ENCODE results near the gene ZC3H6.
"Not testable (repeated sequence)": the region's sequence is repeated elsewhere in the genome, so short reads cannot be mapped to it uniquely, and the experiment has no call there.

ZC3H6 gene

DNA sequence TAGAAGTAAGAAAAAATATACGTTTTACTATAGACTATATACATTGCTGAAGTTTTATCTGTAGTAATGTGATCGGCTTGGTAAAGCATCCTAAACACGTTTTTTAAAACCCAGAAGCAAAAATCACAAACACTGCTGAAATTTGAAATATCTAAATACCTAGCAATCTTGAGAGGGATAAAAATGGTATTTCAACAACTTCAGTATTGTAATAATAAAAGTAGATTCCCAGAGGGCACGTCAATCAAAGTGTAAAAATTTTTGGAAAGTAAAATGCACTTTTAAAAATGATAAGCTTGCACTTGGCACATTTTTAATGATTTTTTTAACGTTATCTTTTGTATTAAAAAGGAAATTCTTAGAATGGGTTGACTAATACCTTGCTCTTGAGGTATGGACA, 1.6 kb downstream of the ZC3H6 start:
- DNase-seq = no peak

DNA sequence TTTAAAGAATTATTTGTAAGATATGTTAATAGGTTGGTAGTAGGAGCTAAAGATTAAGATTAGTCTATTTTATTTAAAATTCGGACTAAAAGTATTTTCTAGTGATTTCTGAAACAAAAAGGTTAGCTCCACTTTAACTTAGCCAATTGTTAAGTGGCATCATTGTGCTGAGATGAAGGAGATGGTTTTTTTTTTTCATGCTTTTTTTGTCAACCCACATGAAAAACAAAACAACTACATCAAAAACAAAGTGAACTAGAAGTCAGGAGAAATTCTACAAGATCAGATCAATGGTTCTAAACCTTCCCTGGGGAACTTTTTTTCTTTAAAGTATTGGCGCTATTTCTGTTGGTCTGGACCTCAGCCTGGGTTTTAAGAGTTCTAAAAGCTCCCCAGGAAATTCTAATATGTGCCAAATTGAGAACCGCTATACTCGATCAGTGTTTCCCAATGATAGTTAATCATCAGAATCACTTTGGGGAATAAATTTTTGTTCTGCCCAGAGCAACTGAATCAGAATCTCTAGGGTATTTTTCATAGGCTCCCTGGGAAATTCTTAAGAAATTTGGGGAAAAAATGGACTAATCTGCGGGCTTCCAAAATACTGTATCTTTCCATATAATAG, 2.3 kb downstream of the ZC3H6 start:
- DNase-seq = no peak

DNA sequence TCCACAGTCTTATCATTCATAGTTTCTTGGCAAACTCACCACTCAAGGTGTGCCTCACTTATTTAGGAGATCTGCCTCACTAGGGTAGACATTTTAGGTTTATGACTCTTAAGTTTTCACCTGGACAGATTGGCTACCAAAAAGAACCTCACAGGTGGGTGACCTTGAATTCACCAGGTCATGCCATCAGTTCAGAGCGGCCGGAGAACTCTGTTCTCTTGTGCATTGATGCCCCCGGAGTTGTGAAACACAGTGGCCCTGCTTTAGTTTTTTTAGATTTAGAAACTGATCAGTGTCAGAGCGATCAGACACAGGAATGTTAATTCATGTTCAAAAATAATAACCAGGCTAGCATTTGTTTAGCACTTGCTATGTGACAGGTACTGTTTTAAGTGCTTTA, 6.7 kb downstream of the ZC3H6 start:
- not testable (repeated sequence) for DNase-seq

DNA sequence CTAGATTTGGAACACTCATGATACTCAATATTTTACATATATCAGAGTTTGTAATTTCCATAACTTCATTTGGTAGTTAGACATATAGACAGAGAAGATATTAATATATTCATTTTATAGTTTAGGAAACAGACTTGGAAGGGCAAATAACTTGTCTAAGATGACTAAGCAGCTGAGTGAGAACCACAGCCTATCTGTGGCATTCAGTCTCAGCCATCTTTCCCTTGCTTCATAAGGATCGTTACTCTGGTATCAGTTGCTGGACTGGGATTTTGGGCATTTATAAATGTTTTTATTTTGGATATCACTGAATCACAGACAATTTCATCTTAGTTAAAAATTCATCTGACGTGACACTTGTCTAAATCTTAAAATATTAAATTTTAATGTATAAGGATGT, 8.1 kb downstream of the ZC3H6 start:
- DNase-seq = not testable (repeated sequence)

DNA sequence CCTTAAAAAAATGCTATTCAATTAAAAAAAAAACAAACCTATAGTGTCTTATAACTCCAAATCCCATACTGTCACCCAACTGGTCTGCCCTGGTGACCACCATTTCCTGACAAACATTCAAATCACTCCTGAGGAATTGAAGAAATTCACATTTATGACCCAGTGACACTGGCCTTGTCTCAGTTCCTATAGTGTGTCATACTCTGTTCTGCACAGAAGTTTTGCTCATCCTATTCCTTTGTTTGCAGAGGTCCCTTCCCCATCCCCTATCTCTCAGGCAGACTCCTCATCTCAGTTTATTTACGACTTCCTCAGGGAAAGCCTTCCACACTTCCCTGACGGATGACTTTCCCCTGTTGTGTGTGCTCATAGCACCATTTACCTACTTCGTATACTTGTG, 14.7 kb downstream of the ZC3H6 start:
- DNase-seq = no peak

DNA sequence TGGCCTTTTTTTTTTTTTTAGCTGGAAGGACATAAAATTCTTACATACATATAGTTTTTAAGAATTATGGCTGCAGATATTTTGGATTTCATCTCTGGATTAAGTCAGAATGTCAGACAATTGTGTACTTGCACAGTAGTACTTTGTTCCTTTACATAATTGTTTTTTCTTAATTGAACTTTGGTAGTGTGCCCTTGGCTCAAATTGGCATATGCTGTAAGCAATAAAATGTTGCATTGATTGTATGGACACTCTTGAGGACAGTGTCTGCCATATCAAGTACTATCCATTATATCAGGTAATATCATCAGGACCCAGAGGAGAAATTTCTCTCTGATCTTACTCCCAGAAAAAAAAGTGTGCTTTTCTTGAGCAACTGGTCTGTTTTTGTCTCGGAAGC, 15.3 kb downstream of the ZC3H6 start:
- no peak for DNase-seq

DNA sequence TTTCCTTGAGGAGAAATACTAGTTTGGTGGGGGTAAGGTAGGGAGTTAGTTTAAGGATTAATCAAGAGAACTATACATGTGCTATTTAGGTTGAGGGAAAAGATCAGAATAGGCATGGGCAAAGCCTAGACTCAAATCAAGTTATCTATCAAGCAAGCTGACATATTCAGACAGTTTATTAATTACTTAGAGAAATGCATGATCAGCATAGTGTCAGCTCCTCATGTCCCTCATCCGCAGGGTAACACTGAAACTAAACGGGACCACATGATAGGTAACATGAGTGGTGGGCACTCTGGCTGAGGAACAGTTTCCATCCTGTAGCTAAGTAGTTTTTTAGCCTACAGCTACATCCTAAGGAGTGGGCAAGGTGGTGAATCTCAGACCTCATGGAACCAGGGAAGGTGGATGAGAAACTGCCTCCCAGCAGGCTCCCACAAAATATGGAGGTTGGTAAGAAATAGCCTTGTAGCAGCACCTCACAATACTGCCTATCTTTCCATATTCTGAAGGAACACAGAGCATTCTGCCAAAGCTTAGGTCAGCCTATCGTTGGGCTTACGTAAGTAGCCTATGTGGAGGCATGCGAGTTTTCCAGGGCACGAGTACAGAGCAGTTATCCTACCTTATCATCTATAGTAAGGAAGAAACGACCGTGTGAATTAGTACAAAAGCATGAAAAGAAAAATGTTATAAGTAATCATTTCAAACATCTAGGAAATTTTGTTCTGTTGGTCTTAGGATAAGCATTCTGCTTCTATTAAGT, 18.4 kb downstream of the ZC3H6 start:
- DNase-seq = no peak

DNA sequence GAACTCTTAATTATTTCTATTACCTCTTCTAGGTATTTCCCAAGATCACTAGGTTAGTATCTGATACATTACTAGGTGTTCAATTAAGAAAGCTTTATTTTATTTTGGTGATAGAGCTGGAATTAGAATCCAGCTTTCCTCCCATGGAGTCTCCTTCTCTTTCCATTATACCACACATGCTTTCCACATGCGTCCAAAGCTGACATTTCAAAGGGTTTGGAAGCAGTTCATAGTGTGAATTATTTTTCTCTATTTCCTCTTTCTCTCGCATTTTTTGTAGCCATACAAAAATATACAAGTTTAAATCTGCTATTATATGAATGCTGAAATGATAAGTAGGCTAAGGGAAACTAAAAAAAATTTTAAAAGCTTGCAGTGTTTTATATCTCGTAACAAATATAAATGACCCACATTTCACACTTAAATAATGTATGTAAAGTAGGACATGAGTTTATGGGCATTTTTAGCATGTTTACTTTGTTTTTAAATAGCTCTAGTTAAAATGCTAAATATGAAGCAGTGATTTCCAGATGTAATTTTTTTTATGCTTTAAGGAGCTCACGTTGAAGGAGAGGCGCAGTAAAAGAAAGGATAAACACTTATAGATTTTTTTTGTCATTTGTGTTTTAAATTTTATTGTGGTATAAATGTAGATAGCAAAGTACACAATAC, 20.1 kb downstream of the ZC3H6 start:
- DNase-seq = no peak

DNA sequence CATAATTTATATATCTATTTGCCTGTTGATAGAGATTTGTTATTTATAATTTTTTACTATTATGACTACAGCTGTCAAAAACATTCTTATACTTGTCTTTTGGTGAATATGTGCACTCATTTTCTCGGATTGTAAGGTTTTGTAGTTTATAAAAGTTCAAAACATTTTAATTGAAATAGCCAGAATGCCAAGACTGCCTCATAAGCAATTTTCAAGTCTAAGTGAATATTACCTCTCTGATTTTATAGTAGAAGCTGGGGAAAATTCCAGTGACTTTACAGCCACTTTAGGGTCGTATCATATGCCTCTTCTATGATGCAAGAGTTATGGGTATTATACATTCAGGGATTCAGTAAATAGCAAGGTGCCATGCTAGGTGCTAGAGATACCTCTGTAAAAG, 21.0 kb downstream of the ZC3H6 start:
- DNase-seq = no peak

DNA sequence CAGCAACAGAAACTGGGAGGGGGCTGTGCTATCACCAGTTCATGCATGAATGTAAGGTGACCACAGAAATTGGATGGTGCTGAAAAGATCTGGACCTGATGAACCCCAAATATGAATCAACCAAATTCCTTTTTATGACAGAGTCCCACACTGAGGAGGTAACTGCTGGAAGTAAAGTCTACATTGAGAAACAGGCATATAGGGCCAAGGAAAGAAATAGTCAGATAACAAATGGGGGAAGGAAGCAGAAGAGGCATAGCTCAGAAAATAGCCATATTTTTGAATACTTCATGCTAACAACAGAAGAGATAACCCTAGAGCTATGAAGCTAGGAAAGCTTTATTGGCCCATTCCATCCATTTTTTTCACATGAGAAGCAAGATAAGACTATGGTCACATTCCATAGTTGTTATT, 25.8 kb downstream of the ZC3H6 start:
- no peak for DNase-seq

DNA sequence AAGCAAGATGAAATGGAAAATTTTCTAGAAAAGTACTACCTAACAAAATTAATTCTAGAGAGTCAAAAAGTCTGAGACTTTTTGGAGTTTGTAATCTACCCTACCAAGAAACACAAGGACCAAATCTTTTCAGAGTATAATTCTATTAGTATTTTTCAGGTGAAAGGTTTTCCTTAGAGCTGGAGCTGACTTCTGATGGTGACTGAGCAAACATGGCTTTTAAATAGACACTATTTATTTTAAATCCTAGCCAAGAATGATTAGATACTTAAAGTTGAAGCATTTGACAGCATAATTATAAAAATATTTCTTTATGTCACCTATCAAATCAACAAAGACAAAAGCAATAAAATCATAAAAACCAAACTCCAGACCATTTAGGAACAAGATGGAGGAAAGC, 26.6 kb downstream of the ZC3H6 start:
- DNase-seq = no peak

DNA sequence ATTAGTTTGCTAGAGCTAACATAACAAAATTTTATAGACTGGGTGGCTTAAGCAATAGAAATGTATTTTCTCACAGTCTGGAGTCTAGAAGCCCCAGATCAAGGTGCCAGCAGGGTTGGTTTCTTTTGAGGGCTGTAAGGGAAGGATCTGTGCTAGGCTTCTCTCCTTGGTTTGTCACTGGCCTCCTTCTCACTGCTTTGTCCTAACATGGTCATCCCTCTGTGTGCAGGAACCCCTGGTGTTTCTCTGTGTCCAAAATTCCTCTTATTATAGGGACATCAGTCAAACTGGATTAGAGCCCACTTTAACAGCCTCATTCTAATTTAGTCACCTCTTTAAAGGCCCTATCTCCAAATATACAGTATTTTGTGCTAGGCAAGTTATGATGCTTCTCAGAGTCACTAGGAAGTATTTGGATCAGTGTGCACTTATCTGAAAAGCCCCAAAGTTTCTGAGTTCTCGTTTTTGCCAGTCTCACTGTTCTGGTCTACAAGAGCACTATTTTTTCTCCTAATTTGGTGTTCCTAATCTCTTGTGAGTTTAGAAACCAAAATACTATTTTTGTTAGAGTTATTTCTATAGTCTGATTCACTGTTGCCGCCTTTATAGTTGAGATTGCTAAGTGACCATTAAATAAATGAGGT, 29.0 kb downstream of the ZC3H6 start:
- no peak for DNase-seq

DNA sequence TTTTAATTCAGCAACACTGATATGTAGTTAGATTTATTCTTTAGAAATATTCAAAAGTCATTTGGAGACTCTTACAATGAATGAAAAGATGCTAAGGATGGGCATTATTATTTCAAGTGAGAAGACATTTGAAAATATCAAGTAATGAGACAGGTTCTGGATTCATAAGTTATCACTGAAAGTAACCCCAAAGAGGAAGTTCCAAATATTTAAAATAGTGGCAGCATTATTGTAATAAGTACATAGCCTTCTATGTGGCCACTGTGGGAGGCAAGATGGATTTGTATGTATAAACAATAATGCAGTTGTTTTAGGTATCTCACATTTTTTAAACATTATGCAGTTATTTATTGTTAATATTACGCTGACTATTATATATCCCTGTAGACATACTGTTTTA, 29.7 kb downstream of the ZC3H6 start:
- no peak for DNase-seq

DNA sequence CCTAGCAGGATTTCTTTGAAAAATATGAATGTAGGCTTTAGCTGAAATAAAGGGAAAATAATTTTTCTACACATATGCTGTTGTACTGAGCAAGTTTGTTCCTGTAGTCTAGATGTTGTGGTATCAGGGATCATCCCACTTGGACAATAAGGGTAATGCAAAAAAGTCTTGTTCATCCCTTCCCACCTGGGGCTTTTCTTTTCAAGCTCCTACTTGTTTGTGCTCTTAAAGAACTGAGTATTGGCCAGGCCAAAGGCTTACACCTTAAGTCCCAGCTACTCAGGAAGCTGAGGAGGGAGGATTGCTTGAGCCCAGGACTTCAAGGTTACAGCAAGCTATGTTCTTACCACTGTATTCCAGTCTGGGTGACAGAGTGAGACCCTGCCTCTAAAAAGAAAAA, 35.5 kb downstream of the ZC3H6 start:
- DNase-seq = no peak

DNA sequence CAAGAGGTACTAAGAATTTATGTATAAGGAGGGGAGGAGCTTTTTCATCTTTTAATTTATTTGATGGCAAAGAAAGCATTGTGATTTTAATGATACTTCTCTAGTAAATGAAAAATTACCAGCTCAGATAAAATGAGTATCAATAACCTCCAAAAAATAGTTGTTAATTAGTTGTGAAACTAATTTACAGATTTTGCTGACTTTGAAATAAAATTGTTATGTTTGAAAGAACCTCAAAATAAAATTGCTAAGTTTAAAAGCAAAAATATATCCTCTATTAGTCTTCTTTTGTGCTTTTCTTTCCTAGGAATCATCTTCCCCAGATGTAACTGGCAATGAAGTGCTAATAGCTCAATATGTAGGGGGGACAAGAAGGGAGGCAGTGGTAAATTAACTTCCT, 36.5 kb downstream of the ZC3H6 start:
- DNase-seq = no peak

DNA sequence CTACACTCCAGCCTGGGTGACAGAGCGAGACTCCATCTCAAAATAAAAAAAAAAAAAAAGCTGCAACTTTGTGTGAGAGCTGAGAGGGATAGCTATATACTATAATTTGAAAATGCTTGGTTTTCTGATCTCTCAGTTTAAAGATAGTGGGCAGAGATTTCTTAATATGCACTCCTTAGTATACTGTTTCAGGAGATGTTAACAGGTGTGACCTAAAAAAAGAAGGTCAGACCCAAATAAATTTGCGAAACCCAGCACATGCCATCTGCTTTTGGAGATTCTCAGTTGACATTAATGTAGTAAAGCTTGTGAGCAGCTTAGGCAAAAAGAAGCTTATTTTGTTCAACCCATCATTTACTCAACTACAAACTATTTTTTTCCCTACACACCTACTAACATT, 37.4 kb downstream of the ZC3H6 start:
- no peak for DNase-seq

DNA sequence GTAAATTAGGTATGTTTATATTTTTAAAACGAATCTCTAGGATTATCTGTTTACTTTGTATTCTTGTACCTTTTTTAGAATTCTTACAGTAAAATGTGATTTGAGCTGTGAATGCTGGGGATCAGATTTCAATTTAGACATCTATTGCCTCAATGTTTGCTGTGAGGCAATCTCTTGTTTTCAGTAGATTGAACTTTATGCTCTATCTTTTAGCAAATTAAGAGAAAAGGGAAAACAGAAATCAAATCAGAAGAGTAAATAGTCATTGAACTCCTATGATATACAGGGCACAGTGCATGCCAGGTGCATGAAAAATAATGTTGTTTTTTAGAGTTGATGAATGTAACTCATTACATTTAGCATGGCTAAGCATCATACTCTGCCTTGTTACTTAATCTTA, 39.5 kb downstream of the ZC3H6 start:
- no peak for DNase-seq

DNA sequence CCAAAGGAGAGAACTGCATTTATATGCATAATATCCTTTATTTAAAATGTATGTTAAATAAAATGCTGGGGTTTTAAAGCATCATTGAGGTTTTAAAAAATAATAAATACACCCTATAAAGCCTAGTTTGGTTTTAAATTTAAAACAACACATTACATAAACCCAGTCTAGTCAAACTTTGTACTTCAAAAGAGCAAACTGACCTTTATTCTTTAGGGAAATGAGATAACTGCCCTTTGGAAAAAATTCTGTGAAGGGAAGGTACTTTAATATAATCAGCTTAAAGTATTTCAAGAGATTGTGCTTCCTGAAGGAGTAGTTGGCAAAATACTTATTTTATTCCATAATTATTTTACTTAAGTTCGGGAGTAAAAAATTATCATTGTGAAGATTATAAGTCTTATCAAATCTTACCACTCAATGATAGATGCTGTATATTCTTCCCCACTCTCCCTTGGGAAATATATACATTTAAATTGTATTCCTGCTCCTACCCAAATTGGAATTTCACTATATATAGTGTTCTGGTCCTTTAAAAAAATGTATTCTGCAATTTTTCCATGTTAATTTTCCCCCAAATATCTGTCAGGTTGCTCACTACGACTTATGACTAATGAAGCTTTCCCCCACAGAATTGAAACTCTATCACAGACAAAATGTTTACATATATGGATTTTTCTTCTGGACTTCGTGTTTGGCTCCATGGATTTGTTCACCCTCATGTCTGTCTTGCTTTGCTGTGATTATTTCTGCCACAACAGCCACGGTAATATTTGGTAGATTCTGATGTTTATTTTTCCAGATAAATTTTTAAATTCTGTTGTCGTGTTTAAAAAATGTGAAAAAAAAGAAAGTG, 42.1 kb downstream of the ZC3H6 start:
- no peak for DNase-seq

DNA sequence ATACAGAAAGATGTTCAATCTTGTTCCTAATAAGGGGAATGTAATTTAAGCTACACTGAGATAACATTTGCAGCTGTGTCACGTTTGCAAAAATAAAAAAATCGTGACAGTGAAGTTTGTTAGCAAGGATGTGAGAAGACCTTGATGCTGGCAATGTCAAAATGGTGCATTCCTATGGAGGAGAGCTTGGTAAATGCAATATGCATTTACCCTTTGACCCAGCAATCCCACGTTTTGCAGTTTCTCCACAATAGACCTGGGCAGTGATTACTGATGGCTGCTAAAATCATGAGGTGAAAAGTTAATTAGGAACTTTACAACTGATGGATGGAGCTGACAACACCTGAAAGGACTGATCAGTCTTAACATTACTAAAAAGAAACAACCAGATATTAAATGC, 43.1 kb downstream of the ZC3H6 start:
- no peak for DNase-seq

DNA sequence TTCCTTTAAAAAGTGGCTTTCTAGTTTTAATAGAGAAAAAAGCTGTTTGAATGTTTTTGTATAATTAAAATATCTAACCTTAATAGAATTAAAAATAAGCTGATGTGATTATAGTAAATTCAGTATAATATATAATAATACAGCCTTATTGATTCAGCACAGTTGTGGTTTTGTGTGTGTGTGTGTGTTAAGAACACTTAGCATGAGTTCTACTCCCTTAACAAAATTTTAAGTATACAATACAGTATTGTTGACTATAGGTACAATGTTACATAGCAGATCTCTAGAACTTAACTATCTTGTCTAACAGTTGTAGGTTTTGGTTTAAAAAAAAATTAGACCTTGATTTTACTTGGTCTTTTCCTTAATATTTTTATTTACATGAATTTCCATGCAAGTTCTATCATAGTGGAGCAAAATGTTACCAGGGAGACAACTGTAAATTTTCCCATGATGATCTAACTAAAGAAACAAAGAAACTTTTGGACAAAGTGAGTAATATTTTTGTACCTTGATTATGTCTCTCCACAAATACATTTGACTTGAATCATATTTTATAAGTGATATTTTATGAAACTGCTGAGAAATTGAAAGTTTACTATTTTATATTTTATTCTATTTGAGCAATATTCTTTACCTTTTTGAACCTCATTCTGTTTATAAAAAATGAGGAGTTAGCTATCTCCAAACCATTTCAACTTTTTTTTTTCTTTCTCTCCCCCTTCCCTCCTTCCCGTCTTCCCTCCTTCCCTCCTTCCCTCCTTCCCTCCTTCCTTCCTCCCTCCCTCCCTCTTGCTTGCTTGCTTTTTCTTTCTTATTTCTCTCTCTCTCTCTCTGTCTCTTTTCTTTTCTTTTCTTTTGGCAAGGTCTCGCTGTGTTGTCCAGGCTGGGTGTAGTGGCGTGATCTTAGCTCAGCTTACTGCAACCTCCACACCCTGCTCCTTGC, 46.3 kb downstream of the ZC3H6 start:
- DNase-seq = no peak

DNA sequence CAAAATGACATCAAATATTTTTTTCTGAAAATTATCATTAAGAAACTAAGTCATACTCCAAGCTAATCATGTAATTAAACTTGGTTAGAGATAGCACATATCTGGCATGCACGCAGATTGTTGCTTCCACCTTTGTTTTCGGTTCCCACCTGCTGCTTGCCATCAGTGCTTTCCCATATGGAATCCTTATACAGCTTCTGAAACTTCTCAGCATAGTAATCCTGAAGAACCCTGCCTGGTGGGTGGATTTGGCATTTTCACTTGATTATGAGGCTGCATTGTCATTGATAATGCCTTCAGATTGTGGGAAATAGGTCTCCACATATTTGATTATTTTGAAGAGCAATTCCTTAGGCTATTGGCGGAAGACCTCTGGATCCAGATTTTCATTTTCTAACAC, 47.5 kb downstream of the ZC3H6 start:
- no peak for DNase-seq

Data from stimulated activated naive CD4-positive, alpha-beta T cell treated with Interleukin-2 at 50 U/mL for 16 hours (primary cell).